ENCODE data around the gene P4HA2.

Gene P4HA2

GRCh38 chr5:132267166-132267739 lies 39.6 kb upstream of the P4HA2 start:
- no peaks in the 10 kb centered on the region for H3K79me2 ChIP-seq (ENCODE audit: insufficient read depth, low read length)
- H3F3A ChIP-seq (ENCODE audit: insufficient read depth) = no peaks in the 10 kb centered on the region
- no peak for TF ChIP-seq CTCF (IDR thresholded peaks at IDR 0.05; ENCODE audit: insufficient read depth, low read length, poor library complexity, severe bottlenecking)
- TF ChIP-seq EZH2phosphoT487 (conservative IDR thresholded peaks at IDR 0.05; ENCODE audit: low read length) = no peak
- no peaks in the 10 kb centered on the region for H4K20me1 ChIP-seq (ENCODE audit: low read depth, low read length)
- no peaks in the 10 kb centered on the region for H3K27me3 ChIP-seq (ENCODE audit: low read length)
- no peaks in the 10 kb centered on the region for H3K9me2 ChIP-seq (replicated peaks; ENCODE audit: insufficient read depth, low read length)
- no peak overlapping the region for H3K9ac ChIP-seq (ENCODE audit: low read length)
- H3K4me2 ChIP-seq (ENCODE audit: low read depth, low read length, poor library complexity, severe bottlenecking) = no peak overlapping the region
- no peak overlapping the region for H2AFZ ChIP-seq (ENCODE audit: low read depth, low read length, severe bottlenecking)
- H3K36me3 ChIP-seq (ENCODE audit: low read length) = no peaks in the 10 kb centered on the region
- no peak overlapping the region for H3K27ac ChIP-seq (ENCODE audit: low read depth, low read length)
- no peaks in the 10 kb centered on the region for H3K9me3 ChIP-seq (ENCODE audit: insufficient read depth, low read length)
- H3K4me3 ChIP-seq (ENCODE audit: insufficient read depth, low read length, poor library complexity, severe bottlenecking) = no peak overlapping the region

DNA sequence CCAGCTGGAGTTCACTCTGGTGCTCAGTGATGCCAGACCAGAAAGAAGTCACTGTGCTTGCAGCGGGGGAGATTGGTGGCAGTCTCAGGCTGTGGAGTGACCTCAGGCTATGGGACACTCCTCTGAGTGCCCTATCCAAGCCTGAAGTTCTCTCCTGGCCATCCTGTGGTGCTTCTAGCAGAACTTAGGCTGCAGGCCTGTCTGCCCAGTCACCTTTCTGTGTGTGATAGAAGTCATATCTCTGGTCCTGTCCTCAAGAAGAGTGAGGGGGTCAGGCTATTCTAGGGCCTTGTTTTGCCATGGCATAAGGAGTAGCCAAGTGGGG lies 39.1 kb upstream of the P4HA2 start:
- Histone ChIP-seq H3K4me2 (ENCODE audit: low read depth, low read length, poor library complexity, severe bottlenecking) (no peak overlapping the region), H3K9me3 (ENCODE audit: insufficient read depth, low read length) (no peaks in the 10 kb centered on the region), H3K79me2 (ENCODE audit: insufficient read depth, low read length) (no peaks in the 10 kb centered on the region), H3F3A (ENCODE audit: insufficient read depth) (no peaks in the 10 kb centered on the region), H3K9me2 (replicated peaks; ENCODE audit: insufficient read depth, low read length) (no peaks in the 10 kb centered on the region), H3K9ac (ENCODE audit: low read length) (no peak overlapping the region), H2AFZ (ENCODE audit: low read depth, low read length, severe bottlenecking) (no peak overlapping the region), H3K4me3 (ENCODE audit: insufficient read depth, low read length, poor library complexity, severe bottlenecking) (no peak overlapping the region), H4K20me1 (ENCODE audit: low read depth, low read length) (no peaks in the 10 kb centered on the region), H3K27ac (ENCODE audit: low read depth, low read length) (no peak overlapping the region), H3K36me3 (ENCODE audit: low read length) (no peaks in the 10 kb centered on the region), H3K27me3 (ENCODE audit: low read length) (no peaks in the 10 kb centered on the region)
- TF ChIP-seq CTCF (IDR thresholded peaks at IDR 0.05; ENCODE audit: insufficient read depth, low read length, poor library complexity, severe bottlenecking) = no peak
- no peak for TF ChIP-seq EZH2phosphoT487 (conservative IDR thresholded peaks at IDR 0.05; ENCODE audit: low read length)

GRCh38 chr5:132266031-132266835 lies 38.6 kb upstream of the P4HA2 start:
- H3K79me2 ChIP-seq (ENCODE audit: insufficient read depth, low read length) = no peaks in the 10 kb centered on the region
- H3K9ac ChIP-seq (ENCODE audit: low read length) = no peak overlapping the region
- H3K36me3 ChIP-seq (ENCODE audit: low read length) = no peaks in the 10 kb centered on the region
- no peaks in the 10 kb centered on the region for H4K20me1 ChIP-seq (ENCODE audit: low read depth, low read length)
- no peak overlapping the region for H2AFZ ChIP-seq (ENCODE audit: low read depth, low read length, severe bottlenecking)
- no peaks in the 10 kb centered on the region for H3F3A ChIP-seq (ENCODE audit: insufficient read depth)
- H3K4me2 ChIP-seq (ENCODE audit: low read depth, low read length, poor library complexity, severe bottlenecking) = no peak overlapping the region
- no peaks in the 10 kb centered on the region for H3K27me3 ChIP-seq (ENCODE audit: low read length)
- H3K9me2 ChIP-seq (replicated peaks; ENCODE audit: insufficient read depth, low read length) = no peaks in the 10 kb centered on the region
- no peaks in the 10 kb centered on the region for H3K9me3 ChIP-seq (ENCODE audit: insufficient read depth, low read length)
- no peak overlapping the region for H3K4me3 ChIP-seq (ENCODE audit: insufficient read depth, low read length, poor library complexity, severe bottlenecking)
- H3K27ac ChIP-seq (ENCODE audit: low read depth, low read length) = no peak overlapping the region
- no peak for TF ChIP-seq CTCF (IDR thresholded peaks at IDR 0.05; ENCODE audit: insufficient read depth, low read length, poor library complexity, severe bottlenecking)
- TF ChIP-seq EZH2phosphoT487 (conservative IDR thresholded peaks at IDR 0.05; ENCODE audit: low read length) = no peak
